Neural cell (in vitro differentiated cells): ENCODE results near the gene COMMD4. TPM values are rescaled to one million over a fixed set of nuclear protein-coding genes. Genes with fewer than 3 reads are reported as not detected.

Experiments used
- H2AFZ ChIP-seq: fragments of 200-600, 300-800 bp; sonication (generic), shearing (Covaris generic); 2 replicates; pipeline ENCODE4 v1.6.0; 2014; ENCODE audit warnings: low read depth, mild to moderate bottlenecking, antibody characterized with exemption, low read length, moderate library complexity
- H3F3A ChIP-seq: fragments of 200-600 bp; shearing (Covaris generic); 2 replicates; pipeline ENCODE4 v1.6.1; 2016; ENCODE audit warnings: mild to moderate bottlenecking, moderate library complexity, mixed read lengths, antibody characterized with exemption, low read length; ENCODE audit not compliant: insufficient read depth, poor library complexity, severe bottlenecking
- H3K27ac ChIP-seq: fragments of 200-600, 300-800 bp; sonication (generic), shearing (Covaris generic); 2 replicates; pipeline ENCODE4 v1.5.1; 2014; ENCODE audit warnings: mild to moderate bottlenecking, low read length, moderate library complexity
- H3K27me3 ChIP-seq: fragments of 300-800, 200-600 bp; sonication (generic), shearing (Covaris generic); 2 replicates; pipeline ENCODE4 v1.6.0; 2014; ENCODE audit warnings: mild to moderate bottlenecking, low read depth, low read length, moderate library complexity; ENCODE audit not compliant: insufficient read depth
- H3K36me3 ChIP-seq: fragments of 300-800, 200-600 bp; sonication (generic), shearing (Covaris generic); 2 replicates; pipeline ENCODE4 v1.5.1; 2014; ENCODE audit warnings: mild to moderate bottlenecking, antibody characterized with exemption, low read length, moderate library complexity; ENCODE audit not compliant: insufficient read depth
- H3K4me2 ChIP-seq: fragments of 300-800, 200-600 bp; sonication (generic), shearing (Covaris generic); 2 replicates; pipeline ENCODE4 v1.6.0; 2014; ENCODE audit warnings: mild to moderate bottlenecking, low read length
- H3K4me3 ChIP-seq: fragments of 300-800, 200-600 bp; sonication (generic), shearing (Covaris generic); 2 replicates; pipeline ENCODE4 v1.5.1; 2014; ENCODE audit warnings: mild to moderate bottlenecking, low read length, moderate library complexity
- H3K79me2 ChIP-seq: fragments of 200-600 bp; shearing (Covaris generic); replicated peaks from 2 replicates; pipeline ENCODE4 v1.6.0; 2014; ENCODE audit warnings: mild to moderate bottlenecking, low read length, moderate library complexity; ENCODE audit not compliant: insufficient read depth
- H3K9ac ChIP-seq: fragments of 300-800, 200-600 bp; sonication (generic), shearing (Covaris generic); 2 replicates; pipeline ENCODE4 v1.6.1; 2016; ENCODE audit warnings: mild to moderate bottlenecking, low read length, mixed read lengths
- H3K9me2 ChIP-seq: fragments of 200-600 bp; shearing (Covaris generic); 2 replicates; pipeline ENCODE4 v1.6.1; 2016; ENCODE audit warnings: mild to moderate bottlenecking, low read length, mixed read lengths; ENCODE audit not compliant: insufficient read depth
- H3K9me3 ChIP-seq: fragments of 200-600, 300-800 bp; sonication (generic), shearing (Covaris generic); 2 replicates; pipeline ENCODE4 v1.6.1; 2016; ENCODE audit warnings: mild to moderate bottlenecking, mixed run types, low read length, moderate library complexity, mixed read lengths
- H4K20me1 ChIP-seq: fragments of 200-600 bp; shearing (Covaris generic); 2 replicates; pipeline ENCODE4 v1.6.1; 2016; ENCODE audit warnings: mild to moderate bottlenecking, mixed run types; ENCODE audit not compliant: insufficient read depth
- CTCF ChIP-seq: fragments of 450-650 bp; IDR thresholded peaks from 2 replicates; pipeline ENCODE4 v1.5.1; 2014; ENCODE audit warnings: antibody characterized with exemption, mild to moderate bottlenecking, moderate library complexity; ENCODE audit not compliant: poor library complexity, severe bottlenecking
- EP300 ChIP-seq: fragments of 450-650 bp; conservative IDR thresholded peaks from 2 replicates; pipeline ENCODE4 v1.6.1; 2014; ENCODE audit warnings: antibody characterized with exemption, mild to moderate bottlenecking, moderate library complexity; ENCODE audit not compliant: poor library complexity, severe bottlenecking
- EZH2 ChIP-seq: fragments of 200-600, 300-800 bp; shearing (Covaris generic), sonication (generic); IDR thresholded peaks from 2 replicates; pipeline ENCODE4 v1.6.1; 2014; ENCODE audit warnings: antibody characterized with exemption, low read length, borderline replicate concordance, mild to moderate bottlenecking; ENCODE audit not compliant: insufficient read depth, poor library complexity, severe bottlenecking
- MXI1 ChIP-seq: fragments of 450-650 bp; conservative IDR thresholded peaks from 2 replicates; pipeline ENCODE4 v1.6.1; 2014; ENCODE audit warnings: antibody characterized with exemption, mild to moderate bottlenecking; ENCODE audit not compliant: poor library complexity, severe bottlenecking
- POLR2AphosphoS5 ChIP-seq: IDR thresholded peaks from 2 replicates; pipeline ENCODE4 v1.6.1; 2012
- RAD21 ChIP-seq: fragments of 450-650 bp; conservative IDR thresholded peaks from 2 replicates; pipeline ENCODE4 v1.6.1; 2014; ENCODE audit warnings: antibody characterized with exemption, mild to moderate bottlenecking, moderate library complexity
- REST ChIP-seq: IDR thresholded peaks from 2 replicates; pipeline ENCODE4 v1.6.1; 2012; ENCODE audit warnings: borderline replicate concordance
- SMC3 ChIP-seq: fragments of 450-650 bp; conservative IDR thresholded peaks from 2 replicates; pipeline ENCODE4 v1.6.1; 2014; ENCODE audit warnings: antibody characterized with exemption, mild to moderate bottlenecking, moderate library complexity; ENCODE audit not compliant: poor library complexity
- TAF1 ChIP-seq: IDR thresholded peaks from 2 replicates; pipeline ENCODE4 v1.6.1; 2012; ENCODE audit warnings: low read depth
- polyA plus RNA-seq: library from polyadenylated mRNA; depleted of rRNA; stranded (reverse); fragments of >200 nt; gene quantifications from 2 replicates; pipeline ENCODE4 v1.2.3, GENCODE V29; 2014

Gene COMMD4
- polyA plus RNA-seq, 1 donor from 2014 or later = 103 TPM

DNA sequence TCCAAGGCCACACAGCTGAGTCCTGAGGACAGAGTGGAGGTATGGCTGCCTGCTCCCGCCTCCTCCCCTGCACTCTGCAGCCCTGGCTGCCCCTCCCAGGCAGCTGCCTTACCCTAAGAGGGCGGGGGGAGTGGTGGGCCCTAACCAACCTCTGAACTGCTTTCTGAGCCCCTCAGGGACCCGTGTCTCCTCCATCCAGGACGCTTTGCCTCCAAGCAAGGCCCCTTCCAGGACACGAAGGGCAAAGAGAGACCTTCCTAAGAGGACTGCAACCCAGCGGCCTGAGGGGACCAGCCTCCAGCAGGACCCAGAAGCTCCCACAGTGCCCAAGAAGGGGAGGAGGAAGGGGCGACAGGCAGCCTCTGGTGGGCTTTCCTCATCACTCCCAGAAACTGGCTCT is 18.6 kb downstream of the COMMD4 start:
- Histone ChIP-seq H4K20me1 (no peaks in the 10 kb centered on the region), H3K9ac (no peak overlapping the region), H3K27ac (no peak overlapping the region), H3K79me2 (no peaks in the 10 kb centered on the region), H3K9me3 (no peaks in the 10 kb centered on the region), H3K27me3 (no peaks in the 10 kb centered on the region), H2AFZ (no peak overlapping the region), H3K9me2 (no peaks in the 10 kb centered on the region), H3F3A (no peaks in the 10 kb centered on the region), H3K36me3 (no peaks in the 10 kb centered on the region), H3K4me2 (no peak overlapping the region), H3K4me3 (no peak overlapping the region)
- TF ChIP-seq RAD21 (no peak), EP300 (no peak), CTCF (no peak), MXI1 (no peak), TAF1 (no peak), REST (no peak), POLR2AphosphoS5 (no peak)

- H3K27me3 ChIP-seq = no peaks in the 10 kb centered on the region
- no peaks in the 10 kb centered on the region for H3K79me2 ChIP-seq
- H3K4me3 ChIP-seq = no peak overlapping the region
- TF ChIP-seq RAD21 = no peak
- TF ChIP-seq CTCF = no peak
- no peak for TF ChIP-seq EZH2
- TF ChIP-seq MXI1 = no peak
- no peak for TF ChIP-seq SMC3
- no peak for TF ChIP-seq POLR2AphosphoS5
- no peak for TF ChIP-seq REST
- no peak for TF ChIP-seq TAF1
- H3K4me2 ChIP-seq = no peak overlapping the region
- H3K27ac ChIP-seq = no peak overlapping the region
- H3K9me3 ChIP-seq = no peaks in the 10 kb centered on the region
- no peak overlapping the region for H3K9ac ChIP-seq
- no peaks in the 10 kb centered on the region for H4K20me1 ChIP-seq
- H3K9me2 ChIP-seq = no peaks in the 10 kb centered on the region
- no peaks in the 10 kb centered on the region for H3K36me3 ChIP-seq
- no peak overlapping the region for H2AFZ ChIP-seq
- H3F3A ChIP-seq = no peaks in the 10 kb centered on the region
Observed at GRCh38 chr15:75355369-75355768, 19.5 kb downstream of the COMMD4 start.
